ENCODE data around the gene PTHLH. TPM values are rescaled to one million over a fixed set of nuclear protein-coding genes. Genes with fewer than 3 reads are reported as not detected.

Gene PTHLH
- total RNA-seq, 1 donor from 2014 or later, result 7.9 TPM

DNA sequence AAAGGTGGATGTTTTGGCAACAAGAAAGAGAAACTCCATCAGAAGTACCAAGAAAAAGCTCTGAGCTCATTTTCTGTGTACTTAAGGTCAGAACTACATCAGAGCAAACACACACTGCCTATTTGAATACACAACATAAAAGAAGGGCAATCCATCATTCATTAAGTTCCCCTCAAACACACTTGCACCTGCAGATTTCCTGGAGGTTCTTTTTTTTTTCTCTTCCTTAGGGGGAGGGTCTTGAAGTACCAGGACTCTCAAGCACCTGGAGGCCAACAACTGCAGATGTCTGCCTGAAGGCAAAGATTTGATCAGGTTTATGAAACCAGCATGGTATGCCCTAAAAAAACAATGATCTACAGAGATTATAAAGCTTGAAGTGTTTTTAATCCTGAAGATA, 26.1 kb upstream of the PTHLH start:
- H3K4me1 ChIP-seq, result peaks cover 7% of the 10 kb centered on the region
- no peak overlapping the region for H3K4me3 ChIP-seq
- intact Hi-C loops (cut with DNase I), result no loop called here
- no peak for TF ChIP-seq CTCF (IDR thresholded peaks at IDR 0.05)
- no peak for TF ChIP-seq POLR2AphosphoS5 (IDR thresholded peaks at IDR 0.05; ENCODE audit: insufficient read depth in 1 of 2, low read depth in 1 of 2)
- TF ChIP-seq POLR2A (IDR thresholded peaks at IDR 0.05), result no peak
- no peaks in the 10 kb centered on the region for H3K27me3 ChIP-seq
- no peaks in the 10 kb centered on the region for H3K36me3 ChIP-seq
- no peak for DNase-seq (ENCODE audit: extremely low spot score in 2 of 2)
- H3K9me3 ChIP-seq, result no peaks in the 10 kb centered on the region
- no peak overlapping the region for H3K27ac ChIP-seq

GRCh38 chr12:27998170-27998569, 25.6 kb upstream of the PTHLH start:
- no peak overlapping the region for H3K4me3 ChIP-seq
- H3K9me3 ChIP-seq, result no peaks in the 10 kb centered on the region
- TF ChIP-seq POLR2A (IDR thresholded peaks at IDR 0.05) (no peak), POLR2AphosphoS5 (IDR thresholded peaks at IDR 0.05; ENCODE audit: insufficient read depth in 1 of 2, low read depth in 1 of 2) (no peak), CTCF (IDR thresholded peaks at IDR 0.05) (no peak)
- no peaks in the 10 kb centered on the region for H3K36me3 ChIP-seq
- no peak overlapping the region for H3K27ac ChIP-seq
- peaks cover 7% of the 10 kb centered on the region for H3K4me1 ChIP-seq
- no peaks in the 10 kb centered on the region for H3K27me3 ChIP-seq
- intact Hi-C loops (cut with DNase I), result no loop called here
- no peak for DNase-seq (ENCODE audit: extremely low spot score in 2 of 2)

- DNase-seq (ENCODE audit: extremely low spot score in 2 of 2), result no peak
- Histone ChIP-seq H3K27ac (no peak overlapping the region), H3K27me3 (no peaks in the 10 kb centered on the region), H3K4me3 (no peak overlapping the region), H3K36me3 (no peaks in the 10 kb centered on the region), H3K4me1 (peaks cover 7% of the 10 kb centered on the region), H3K9me3 (no peaks in the 10 kb centered on the region)
- no peak for TF ChIP-seq POLR2AphosphoS5 (IDR thresholded peaks at IDR 0.05; ENCODE audit: insufficient read depth in 1 of 2, low read depth in 1 of 2)
- no peak for TF ChIP-seq CTCF (IDR thresholded peaks at IDR 0.05)
- no peak for TF ChIP-seq POLR2A (IDR thresholded peaks at IDR 0.05)
- intact Hi-C loops (cut with DNase I), result no loop called here
These were observed 24.2 kb upstream of the PTHLH start for GRCh38 chr12:27996761-27997160.

DNA sequence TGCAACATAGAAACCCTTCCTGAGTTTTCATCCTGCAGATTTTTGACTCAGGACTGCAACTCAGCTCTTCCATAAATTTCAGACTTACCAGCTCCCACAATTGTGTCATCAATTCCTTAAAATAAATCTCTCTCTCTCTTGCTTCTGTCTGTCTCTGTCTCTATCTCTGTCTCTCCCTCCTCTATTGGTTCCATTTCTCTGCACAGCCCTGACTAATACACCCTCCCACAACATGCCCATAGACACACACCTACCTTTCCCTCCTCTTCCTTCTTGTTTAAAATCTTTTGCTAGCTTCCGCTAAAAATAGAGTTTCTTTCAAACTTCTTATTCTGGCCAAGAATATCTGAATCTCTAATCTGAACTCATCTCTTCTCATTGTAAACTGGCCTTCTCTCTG, 22.9 kb upstream of the PTHLH start:
- Histone ChIP-seq H3K36me3 (no peaks in the 10 kb centered on the region), H3K9me3 (no peaks in the 10 kb centered on the region), H3K4me1 (peaks cover 7% of the 10 kb centered on the region), H3K27ac (no peak overlapping the region), H3K27me3 (no peaks in the 10 kb centered on the region), H3K4me3 (no peak overlapping the region)
- intact Hi-C loops (cut with DNase I), result no loop called here
- no peak for DNase-seq (ENCODE audit: extremely low spot score in 2 of 2)
- TF ChIP-seq CTCF (IDR thresholded peaks at IDR 0.05) (no peak), POLR2A (IDR thresholded peaks at IDR 0.05) (no peak), POLR2AphosphoS5 (IDR thresholded peaks at IDR 0.05; ENCODE audit: insufficient read depth in 1 of 2, low read depth in 1 of 2) (no peak)

- Histone ChIP-seq H3K4me3 (no peak overlapping the region), H3K27me3 (no peaks in the 10 kb centered on the region)
- no peak for TF ChIP-seq POLR2A (IDR thresholded peaks at IDR 0.05)
These were observed 16.2 kb upstream of the PTHLH start for GRCh38 chr12:27988594-27989233.

More at GRCh38 chr12:27988594-27989233, 16.2 kb upstream of the PTHLH start:
- Histone ChIP-seq H3K9me3 (no peaks in the 10 kb centered on the region), H3K36me3 (no peaks in the 10 kb centered on the region), H3K4me1 (peaks cover 5% of the 10 kb centered on the region), H3K27ac (no peak overlapping the region)
- intact Hi-C loops (cut with DNase I), result no loop called here
- DNase-seq (ENCODE audit: extremely low spot score in 2 of 2), result no peak
